WTC11 (cell line): ENCODE measurements around the gene ZBTB21.

Source experiments
- CREB1 ChIP-seq: sonication (generic); formaldehyde crosslinking; IDR thresholded peaks from 2 replicates; pipeline ENCODE4 v1.8.0; 2023; ENCODE audit warnings: mild to moderate bottlenecking, missing genetic modification reagents
- KAT7 ChIP-seq: sonication (generic); formaldehyde crosslinking; IDR thresholded peaks from 2 replicates; pipeline ENCODE4 v1.8.1; 2023; ENCODE audit warnings: missing genetic modification reagents, mild to moderate bottlenecking, borderline replicate concordance
- TEAD1 ChIP-seq: sonication (generic); formaldehyde crosslinking; IDR thresholded peaks from 2 replicates; pipeline ENCODE4 v1.8.0; 2022; ENCODE audit warnings: mild to moderate bottlenecking, missing genetic modification reagents
- ZNF138 ChIP-seq: sonication (generic); formaldehyde crosslinking; conservative IDR thresholded peaks from 2 replicates; pipeline ENCODE4 v1.8.1; 2022; ENCODE audit warnings: mild to moderate bottlenecking, moderate library complexity, missing genetic modification reagents
- ZNF232 ChIP-seq: sonication (generic); formaldehyde crosslinking; IDR thresholded peaks from 2 replicates; pipeline ENCODE4 v1.8.0; 2022; ENCODE audit warnings: mild to moderate bottlenecking, missing genetic modification reagents
- TF ChIP-seq, protein P1 (sequence below): sonication (generic); formaldehyde crosslinking; IDR thresholded peaks from 2 replicates; pipeline ENCODE4 v1.8.1; 2023; ENCODE audit warnings: mild to moderate bottlenecking, missing genetic modification reagents, moderate library complexity
- TF ChIP-seq, protein P2 (sequence below): fragments of 200-600 bp; IDR thresholded peaks from 2 replicates; pipeline ENCODE4 v1.8.0; 2022; ENCODE audit warnings: antibody characterized with exemption
- TF ChIP-seq, protein P3 (sequence below): sonication (generic); formaldehyde crosslinking; IDR thresholded peaks from 2 replicates; pipeline ENCODE4 v1.8.0; 2023; ENCODE audit warnings: missing genetic modification reagents
- TF ChIP-seq, protein P4 (sequence below): sonication (generic); formaldehyde crosslinking; IDR thresholded peaks from 2 replicates; pipeline ENCODE4 v1.8.1; 2022; ENCODE audit warnings: mild to moderate bottlenecking, moderate library complexity, missing genetic modification reagents

DNA sequence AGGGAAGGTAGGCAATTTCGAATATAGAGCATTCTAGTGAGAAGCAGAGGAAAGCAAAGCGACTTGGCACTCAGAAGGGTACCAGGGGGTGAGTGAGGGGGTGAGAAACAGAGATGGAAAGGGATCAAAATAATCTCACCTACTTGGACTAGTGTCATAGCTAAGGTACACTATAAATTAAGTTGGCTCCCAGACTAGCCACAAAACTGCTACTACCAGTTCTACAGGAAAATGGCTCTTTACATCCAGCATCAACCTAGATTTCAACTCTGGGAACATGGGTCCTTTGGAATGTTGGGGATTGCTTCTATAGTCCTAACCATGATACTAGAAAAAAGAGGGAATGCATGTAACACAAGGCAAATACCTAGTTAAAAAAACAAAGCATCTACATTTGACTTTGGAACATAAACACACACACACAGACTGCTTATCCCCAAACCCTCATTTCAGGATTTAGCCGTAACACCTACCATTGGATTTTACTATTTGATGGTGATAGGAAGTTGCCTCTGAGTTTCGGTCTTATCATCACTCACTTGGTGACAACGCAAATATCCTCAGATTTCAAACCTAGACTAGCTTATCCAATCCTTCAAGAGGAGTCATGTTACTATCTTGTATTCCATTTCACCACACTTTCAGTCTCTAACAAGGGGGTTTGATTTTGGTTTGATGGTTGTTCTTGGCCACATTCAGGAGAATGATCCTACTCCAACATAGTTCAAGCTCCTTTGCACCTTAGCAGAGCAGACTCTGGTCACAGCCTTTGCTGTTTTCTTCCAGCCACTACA, 5.6 kb downstream of the ZBTB21 start:
- TF ChIP-seq, protein P1, sequence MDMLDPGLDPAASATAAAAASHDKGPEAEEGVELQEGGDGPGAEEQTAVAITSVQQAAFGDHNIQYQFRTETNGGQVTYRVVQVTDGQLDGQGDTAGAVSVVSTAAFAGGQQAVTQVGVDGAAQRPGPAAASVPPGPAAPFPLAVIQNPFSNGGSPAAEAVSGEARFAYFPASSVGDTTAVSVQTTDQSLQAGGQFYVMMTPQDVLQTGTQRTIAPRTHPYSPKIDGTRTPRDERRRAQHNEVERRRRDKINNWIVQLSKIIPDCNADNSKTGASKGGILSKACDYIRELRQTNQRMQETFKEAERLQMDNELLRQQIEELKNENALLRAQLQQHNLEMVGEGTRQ (CRISPR knock-in tag): no peak
- TF ChIP-seq ZNF138 (CRISPR knock-in tag): no peak
- TF ChIP-seq CREB1 (CRISPR knock-in tag): no peak
- no peak for TF ChIP-seq TEAD1 (CRISPR knock-in tag)
- TF ChIP-seq, protein P2, sequence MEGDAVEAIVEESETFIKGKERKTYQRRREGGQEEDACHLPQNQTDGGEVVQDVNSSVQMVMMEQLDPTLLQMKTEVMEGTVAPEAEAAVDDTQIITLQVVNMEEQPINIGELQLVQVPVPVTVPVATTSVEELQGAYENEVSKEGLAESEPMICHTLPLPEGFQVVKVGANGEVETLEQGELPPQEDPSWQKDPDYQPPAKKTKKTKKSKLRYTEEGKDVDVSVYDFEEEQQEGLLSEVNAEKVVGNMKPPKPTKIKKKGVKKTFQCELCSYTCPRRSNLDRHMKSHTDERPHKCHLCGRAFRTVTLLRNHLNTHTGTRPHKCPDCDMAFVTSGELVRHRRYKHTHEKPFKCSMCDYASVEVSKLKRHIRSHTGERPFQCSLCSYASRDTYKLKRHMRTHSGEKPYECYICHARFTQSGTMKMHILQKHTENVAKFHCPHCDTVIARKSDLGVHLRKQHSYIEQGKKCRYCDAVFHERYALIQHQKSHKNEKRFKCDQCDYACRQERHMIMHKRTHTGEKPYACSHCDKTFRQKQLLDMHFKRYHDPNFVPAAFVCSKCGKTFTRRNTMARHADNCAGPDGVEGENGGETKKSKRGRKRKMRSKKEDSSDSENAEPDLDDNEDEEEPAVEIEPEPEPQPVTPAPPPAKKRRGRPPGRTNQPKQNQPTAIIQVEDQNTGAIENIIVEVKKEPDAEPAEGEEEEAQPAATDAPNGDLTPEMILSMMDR: no peak
- TF ChIP-seq KAT7: no peak
- TF ChIP-seq, protein P3, sequence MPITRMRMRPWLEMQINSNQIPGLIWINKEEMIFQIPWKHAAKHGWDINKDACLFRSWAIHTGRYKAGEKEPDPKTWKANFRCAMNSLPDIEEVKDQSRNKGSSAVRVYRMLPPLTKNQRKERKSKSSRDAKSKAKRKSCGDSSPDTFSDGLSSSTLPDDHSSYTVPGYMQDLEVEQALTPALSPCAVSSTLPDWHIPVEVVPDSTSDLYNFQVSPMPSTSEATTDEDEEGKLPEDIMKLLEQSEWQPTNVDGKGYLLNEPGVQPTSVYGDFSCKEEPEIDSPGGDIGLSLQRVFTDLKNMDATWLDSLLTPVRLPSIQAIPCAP (CRISPR knock-in tag): no peak
- no peak for TF ChIP-seq ZNF232 (CRISPR knock-in tag)
- TF ChIP-seq, protein P4, sequence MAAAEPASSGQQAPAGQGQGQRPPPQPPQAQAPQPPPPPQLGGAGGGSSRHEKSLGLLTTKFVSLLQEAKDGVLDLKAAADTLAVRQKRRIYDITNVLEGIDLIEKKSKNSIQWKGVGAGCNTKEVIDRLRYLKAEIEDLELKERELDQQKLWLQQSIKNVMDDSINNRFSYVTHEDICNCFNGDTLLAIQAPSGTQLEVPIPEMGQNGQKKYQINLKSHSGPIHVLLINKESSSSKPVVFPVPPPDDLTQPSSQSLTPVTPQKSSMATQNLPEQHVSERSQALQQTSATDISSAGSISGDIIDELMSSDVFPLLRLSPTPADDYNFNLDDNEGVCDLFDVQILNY (CRISPR knock-in tag): no peak
